Endodermal cell (in vitro differentiated cells): ENCODE measurements around the gene JMJD1C. TPM values are rescaled to one million over a fixed set of nuclear protein-coding genes. Genes with fewer than 3 reads are reported as not detected.
"Not testable (repeated sequence)": the region's sequence is repeated elsewhere in the genome, so short reads cannot be mapped to it uniquely, and the experiment has no call there.

Source experiments
- DNase-seq: peaks from one replicate; pipeline ENCODE4 v3.0.0-alpha.2; 2017
- H3K27ac ChIP-seq: 2 replicates; pipeline ENCODE4 v1.5.1; 2013; ENCODE audit warnings: mild to moderate bottlenecking, low read depth, low read length, moderate library complexity
- H3K27me3 ChIP-seq: 2 replicates; pipeline ENCODE4 v1.6.1; 2013; ENCODE audit warnings: mild to moderate bottlenecking, low read length, moderate library complexity; ENCODE audit not compliant: insufficient read depth, control insufficient read depth, poor library complexity, severe bottlenecking
- H3K36me3 ChIP-seq: 2 replicates; pipeline ENCODE4 v1.7.0; 2013; ENCODE audit warnings: mild to moderate bottlenecking, low read length, moderate library complexity; ENCODE audit not compliant: control insufficient read depth, insufficient read depth
- H3K4me1 ChIP-seq: one replicate; pipeline ENCODE4 v1.7.0; 2013; ENCODE audit warnings: low read length; ENCODE audit not compliant: control insufficient read depth, insufficient read depth
- H3K4me3 ChIP-seq: 2 replicates; pipeline ENCODE4 v1.5.1; 2013; ENCODE audit warnings: mild to moderate bottlenecking, low read length, moderate library complexity
- H3K9ac ChIP-seq: 2 replicates; pipeline ENCODE4 v1.6.1; 2013; ENCODE audit warnings: mild to moderate bottlenecking, low read length, moderate library complexity; ENCODE audit not compliant: poor library complexity, severe bottlenecking; ENCODE audit errors: extremely low read depth
- H3K9me3 ChIP-seq: 2 replicates; pipeline ENCODE4 v1.6.1; 2013; ENCODE audit warnings: mild to moderate bottlenecking, low read length, moderate library complexity; ENCODE audit not compliant: control insufficient read depth
- H3K27ac Mint-ChIP-seq: 2 replicates; pipeline ENCODE4 v1.8.0; 2020; ENCODE audit warnings: mixed read lengths
- H3K27me3 Mint-ChIP-seq: 2 replicates; pipeline ENCODE4 v1.8.0; 2021; ENCODE audit warnings: mild to moderate bottlenecking, mixed read lengths; ENCODE audit not compliant: insufficient read depth
- H3K36me3 Mint-ChIP-seq: 2 replicates; pipeline ENCODE4 v1.8.0; 2020; ENCODE audit warnings: low read depth, mixed read lengths
- H3K4me1 Mint-ChIP-seq: 2 replicates; pipeline ENCODE4 v1.8.0; 2020; ENCODE audit warnings: mixed read lengths
- H3K4me3 Mint-ChIP-seq: 2 replicates; pipeline ENCODE4 v1.8.0; 2020; ENCODE audit warnings: mild to moderate bottlenecking, moderate library complexity, mixed read lengths
- H3K9me3 Mint-ChIP-seq: 2 replicates; pipeline ENCODE4 v1.8.0; 2020; ENCODE audit warnings: mild to moderate bottlenecking, mixed read lengths
- CTCF ChIP-seq: fragments of 200-600 bp; sonication (generic); conservative IDR thresholded peaks from 2 replicates; pipeline ENCODE4 v1.5.0; 2021; ENCODE audit warnings: antibody characterized with exemption, mild to moderate bottlenecking
- WGBS, 2 experiments: methylation state at CpG; one replicate each; pipeline versions ENCODE4 v1.1.5 to v1.1.7; 2013; ENCODE audit warnings: missing lambda C conversion rate in 2 of 2, mixed read lengths in 1 of 2; ENCODE audit not compliant: insufficient coverage in 1 of 2, insufficient read length in 1 of 2; 5-methylcytosine and 5-hydroxymethylcytosine counted together
- total RNA-seq, 2 donors: library from RNA; stranded (reverse); fragmentation: NEBNext Ultra II Directional in 1 of 2; extraction: Animal tissue kit (Norgen Biotek cat#: 25700) in 1 of 2; gene quantifications; 2 replicates in 1 of 2; 3 replicates in 1 of 2; pipeline ENCODE4 v1.2.1, GENCODE V29; 2021

Gene JMJD1C
- total RNA-seq, 2 donors from 2014 or later: 91.3 to 114 TPM

DNA sequence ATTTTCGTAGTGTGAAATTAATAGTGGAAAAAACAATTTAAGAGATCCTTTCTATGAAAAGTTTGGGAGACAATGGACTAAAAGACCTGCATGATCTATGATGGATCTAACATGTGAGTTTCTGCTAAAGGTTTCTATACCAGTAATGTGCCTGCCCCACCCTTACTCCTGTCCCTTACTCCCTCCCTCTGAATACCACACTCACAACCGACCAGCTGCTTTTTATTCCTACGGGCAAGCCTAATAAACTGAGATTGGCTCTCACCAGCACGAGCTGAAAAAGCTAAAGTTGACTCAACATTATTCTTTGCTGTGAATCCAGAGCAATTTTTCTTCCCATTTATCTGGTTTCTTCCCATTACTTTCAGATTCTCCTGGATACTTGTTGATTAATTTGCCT lies 37.6 kb upstream of the JMJD1C start:
- no peaks in the 10 kb centered on the region for H3K9me3 Mint-ChIP-seq
- peaks cover 13% of the 10 kb centered on the region for H3K36me3 Mint-ChIP-seq
- 86 to 91% methylated on average over 4 of the region's 4 CpGs for WGBS, 2 experiments
- H3K27me3 ChIP-seq: no peaks in the 10 kb centered on the region
- H3K4me3 Mint-ChIP-seq: no peak overlapping the region
- no peak overlapping the region for H3K27ac ChIP-seq
- peaks cover 23% of the 10 kb centered on the region for H3K4me1 Mint-ChIP-seq
- peak overlapping the region; percentile 74 for H3K27ac Mint-ChIP-seq
- TF ChIP-seq CTCF: no peak
- DNase-seq: no peak
- H3K4me3 ChIP-seq: no peak overlapping the region
- no peaks in the 10 kb centered on the region for H3K9me3 ChIP-seq
- H3K27me3 Mint-ChIP-seq: no peaks in the 10 kb centered on the region
- peaks cover 3% of the 10 kb centered on the region for H3K36me3 ChIP-seq
- no peak overlapping the region for H3K9ac ChIP-seq
- no peaks in the 10 kb centered on the region for H3K4me1 ChIP-seq

GRCh38 chr10:63502832-63503231 lies 37.1 kb upstream of the JMJD1C start:
- 100% methylated on average over 1 of the region's 1 CpG for WGBS, 2 experiments
- H3K36me3 Mint-ChIP-seq: peaks cover 13% of the 10 kb centered on the region

DNA sequence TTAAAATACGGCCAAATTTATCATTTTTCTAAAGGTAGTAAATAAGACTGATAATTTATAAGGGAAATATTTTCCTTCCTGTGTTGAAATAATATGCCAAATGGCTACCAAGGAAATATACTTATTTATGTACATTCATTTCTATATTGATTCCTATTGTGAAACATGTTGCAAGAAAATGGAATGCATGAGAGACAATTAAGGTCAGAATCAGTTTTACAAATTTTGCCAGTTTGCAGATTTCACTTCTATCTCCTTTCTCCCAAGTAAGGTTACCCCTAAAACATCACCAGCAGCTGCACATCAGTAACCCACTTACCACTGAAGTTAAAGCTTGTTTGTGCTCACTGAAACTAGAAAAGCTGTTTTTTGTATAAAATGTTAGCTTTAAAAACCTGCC lies 36.2 kb upstream of the JMJD1C start:
- Mint-ChIP-seq H3K9me3 (no peaks in the 10 kb centered on the region), H3K36me3 (peaks cover 10% of the 10 kb centered on the region), H3K27me3 (no peaks in the 10 kb centered on the region), H3K27ac (no peak overlapping the region), H3K4me1 (peaks cover 23% of the 10 kb centered on the region), H3K4me3 (no peak overlapping the region)
- WGBS, 2 experiments: 86% methylated on average over 1 of the region's 1 CpG; no CpG with 5 or more reads in 1 of the 2 experiments
- Histone ChIP-seq H3K27me3 (no peaks in the 10 kb centered on the region), H3K4me1 (no peaks in the 10 kb centered on the region), H3K9ac (no peak overlapping the region), H3K9me3 (no peaks in the 10 kb centered on the region), H3K4me3 (no peak overlapping the region), H3K36me3 (peaks cover 3% of the 10 kb centered on the region), H3K27ac (no peak overlapping the region)
- no peak for TF ChIP-seq CTCF
- DNase-seq: no peak

More at GRCh38 chr10:63502832-63503231, 37.1 kb upstream of the JMJD1C start:
- Mint-ChIP-seq H3K9me3 (no peaks in the 10 kb centered on the region), H3K27ac (no peak overlapping the region), H3K27me3 (no peaks in the 10 kb centered on the region), H3K4me3 (no peak overlapping the region), H3K4me1 (peaks cover 23% of the 10 kb centered on the region)
- TF ChIP-seq CTCF: no peak
- Histone ChIP-seq H3K36me3 (peaks cover 3% of the 10 kb centered on the region), H3K27me3 (no peaks in the 10 kb centered on the region), H3K27ac (no peak overlapping the region), H3K9me3 (no peaks in the 10 kb centered on the region), H3K9ac (no peak overlapping the region), H3K4me3 (no peak overlapping the region), H3K4me1 (no peaks in the 10 kb centered on the region)
- DNase-seq: no peak

DNA sequence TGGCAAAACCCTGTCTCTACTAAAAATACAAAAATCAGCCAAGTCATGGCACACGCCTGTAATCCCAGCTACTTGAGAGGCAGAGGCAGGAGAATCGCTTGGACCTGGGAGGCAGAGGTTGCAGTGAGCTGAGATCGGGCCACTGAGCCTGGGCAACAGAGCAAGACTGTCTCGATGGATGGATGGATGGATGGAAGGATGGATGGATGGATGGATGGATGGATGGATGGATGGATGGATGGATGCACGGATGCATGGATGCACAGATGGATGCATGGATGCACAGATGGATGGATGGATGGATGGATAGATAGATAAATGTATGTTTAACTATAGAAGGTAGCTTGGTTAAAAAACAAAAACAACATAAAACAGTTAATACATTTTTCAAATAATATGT lies 34.8 kb upstream of the JMJD1C start:
- not testable (repeated sequence) for H3K27ac ChIP-seq, H3K9me3 ChIP-seq, H3K4me3 ChIP-seq, H3K9ac ChIP-seq, H3K9me3 Mint-ChIP-seq, H3K36me3 ChIP-seq, H3K27me3 ChIP-seq, DNase-seq, H3K4me3 Mint-ChIP-seq, H3K4me1 ChIP-seq, H3K27ac Mint-ChIP-seq, H3K27me3 Mint-ChIP-seq
- peaks cover 17% of the 10 kb centered on the region for H3K4me1 Mint-ChIP-seq
- 96 to 98% methylated on average over 5 of the region's 5 CpGs for WGBS, 2 experiments
- H3K36me3 Mint-ChIP-seq: peaks cover 18% of the 10 kb centered on the region
